ENCODE results near the gene NOL4L.

GRCh38 chr20:32581839-32582658 lies 3.1 kb downstream of the NOL4L start:
- no peak for TF ChIP-seq CTCF (IDR thresholded peaks at IDR 0.05)
- TF ChIP-seq POLR2A (IDR thresholded peaks at IDR 0.05), result no peak
